ENCODE measurements around the gene RAB4B. TPM values are rescaled to one million over a fixed set of nuclear protein-coding genes. Genes with fewer than 3 reads are reported as not detected.

RAB4B gene
- total and polyA plus RNA-seq, 10 donors = 36.8 to 95.3 (median 58.8) TPM

DNA sequence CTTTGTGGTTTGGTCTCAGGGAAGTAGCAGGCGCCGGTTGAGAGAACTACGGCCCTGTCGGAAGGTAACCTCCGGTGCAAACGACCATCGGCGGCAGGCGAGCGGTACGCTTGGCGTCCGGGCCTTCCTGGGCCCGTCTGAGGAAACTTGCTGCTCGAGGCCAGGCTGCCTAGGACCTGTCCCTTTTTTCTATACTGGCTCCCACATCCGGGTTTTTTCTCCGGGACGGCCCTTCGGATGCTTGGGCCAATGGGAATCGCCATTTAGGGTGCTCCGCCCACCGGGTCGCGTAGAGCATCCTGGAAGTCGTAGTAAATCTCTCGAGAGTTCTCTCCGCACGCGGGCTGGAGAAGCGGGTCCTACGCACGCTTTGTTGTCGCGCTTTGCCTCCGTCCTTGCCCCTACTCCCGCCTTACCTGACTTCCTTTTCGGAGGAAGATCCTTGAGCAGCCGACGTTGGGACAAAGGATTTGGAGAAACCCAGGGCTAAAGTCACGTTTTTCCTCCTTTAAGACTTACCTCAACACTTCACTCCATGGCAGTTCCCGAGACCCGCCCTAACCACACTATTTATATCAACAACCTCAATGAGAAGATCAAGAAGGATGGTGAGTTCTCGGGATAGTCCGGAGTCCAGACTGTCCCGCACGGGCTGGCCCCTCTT lies 27.0 kb upstream of the RAB4B start, which contains the start of gene SNRPA:
SNRPA (plus strand) TSS at position 330 of the 664 bp plus-strand sequence; CDS start at position 536, 206 bp downstream.
- Histone ChIP-seq H3K27ac (peak within 1 kb of the TSS; percentile 93 to 97 (median 96)), H3K4me1 (peaks cover 40 to 77% (median 60%) of the 10 kb centered on the region in 6 donors), H3K9me3 (no peaks in the 10 kb centered on the region), H3K36me3 (peaks cover 0 to 21% (median 5%) of the 10 kb centered on the region in 6 donors), H3K27me3 (replicated peaks in 1 of 7) (no peaks in the 10 kb centered on the region), H3K4me3 (peak within 1 kb of the TSS; percentile 60 to 93 (median 74))
- WGBS, 5 donors = 0 to 1% (median 0%) methylated on average over 46 of the region's 46 CpGs
- DNase-seq = peak; percentile 96
- intact Hi-C loops (cut with DNase I; ENCODE audit: low total_unique reads) = loop anchor here (10.0 kb wide), 1 partner anchor 54 kb away; no protein-coding TSS in a partner anchor
- TF ChIP-seq, protein P1, sequence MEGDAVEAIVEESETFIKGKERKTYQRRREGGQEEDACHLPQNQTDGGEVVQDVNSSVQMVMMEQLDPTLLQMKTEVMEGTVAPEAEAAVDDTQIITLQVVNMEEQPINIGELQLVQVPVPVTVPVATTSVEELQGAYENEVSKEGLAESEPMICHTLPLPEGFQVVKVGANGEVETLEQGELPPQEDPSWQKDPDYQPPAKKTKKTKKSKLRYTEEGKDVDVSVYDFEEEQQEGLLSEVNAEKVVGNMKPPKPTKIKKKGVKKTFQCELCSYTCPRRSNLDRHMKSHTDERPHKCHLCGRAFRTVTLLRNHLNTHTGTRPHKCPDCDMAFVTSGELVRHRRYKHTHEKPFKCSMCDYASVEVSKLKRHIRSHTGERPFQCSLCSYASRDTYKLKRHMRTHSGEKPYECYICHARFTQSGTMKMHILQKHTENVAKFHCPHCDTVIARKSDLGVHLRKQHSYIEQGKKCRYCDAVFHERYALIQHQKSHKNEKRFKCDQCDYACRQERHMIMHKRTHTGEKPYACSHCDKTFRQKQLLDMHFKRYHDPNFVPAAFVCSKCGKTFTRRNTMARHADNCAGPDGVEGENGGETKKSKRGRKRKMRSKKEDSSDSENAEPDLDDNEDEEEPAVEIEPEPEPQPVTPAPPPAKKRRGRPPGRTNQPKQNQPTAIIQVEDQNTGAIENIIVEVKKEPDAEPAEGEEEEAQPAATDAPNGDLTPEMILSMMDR (IDR thresholded peaks at IDR 0.05 in 8 of 11, conservative IDR thresholded peaks at IDR 0.05 in 3 of 11) = peak in 1 of 11 experiments; percentile 11
- TF ChIP-seq POLR2AphosphoS5 (IDR thresholded peaks at IDR 0.05) (peak; percentile 93 to 98 (median 97)), POLR2A (IDR thresholded peaks at IDR 0.05) (peak; percentile 52 to 86 (median 66))

- peak overlapping the region; percentile 90 to 97 (median 96) for H3K27ac ChIP-seq
- 38 to 60% (median 42%) methylated on average over 12 of the region's 12 CpGs for WGBS, 5 donors
- no peak for TF ChIP-seq POLR2AphosphoS5 (IDR thresholded peaks at IDR 0.05)
- TF ChIP-seq, protein P1 (IDR thresholded peaks at IDR 0.05 in 8 of 11, conservative IDR thresholded peaks at IDR 0.05 in 3 of 11) = no peak
- no peak for DNase-seq
- peaks cover 0 to 35% (median 11%) of the 10 kb centered on the region in 6 donors for H3K36me3 ChIP-seq
- no peaks in the 10 kb centered on the region for H3K27me3 ChIP-seq (replicated peaks in 1 of 7)
- peaks cover 52 to 88% (median 72%) of the 10 kb centered on the region in 6 donors for H3K4me1 ChIP-seq
- intact Hi-C loops (cut with DNase I; ENCODE audit: low total_unique reads) = loop anchor here (10.0 kb wide), 1 partner anchor 52 kb away; no protein-coding TSS in a partner anchor
- H3K9me3 ChIP-seq = no peaks in the 10 kb centered on the region
- peak overlapping the region; percentile 60 to 93 (median 74) for H3K4me3 ChIP-seq
These were observed 25.7 kb upstream of the RAB4B start for GRCh38 chr19:40752257-40752781.

DNA sequence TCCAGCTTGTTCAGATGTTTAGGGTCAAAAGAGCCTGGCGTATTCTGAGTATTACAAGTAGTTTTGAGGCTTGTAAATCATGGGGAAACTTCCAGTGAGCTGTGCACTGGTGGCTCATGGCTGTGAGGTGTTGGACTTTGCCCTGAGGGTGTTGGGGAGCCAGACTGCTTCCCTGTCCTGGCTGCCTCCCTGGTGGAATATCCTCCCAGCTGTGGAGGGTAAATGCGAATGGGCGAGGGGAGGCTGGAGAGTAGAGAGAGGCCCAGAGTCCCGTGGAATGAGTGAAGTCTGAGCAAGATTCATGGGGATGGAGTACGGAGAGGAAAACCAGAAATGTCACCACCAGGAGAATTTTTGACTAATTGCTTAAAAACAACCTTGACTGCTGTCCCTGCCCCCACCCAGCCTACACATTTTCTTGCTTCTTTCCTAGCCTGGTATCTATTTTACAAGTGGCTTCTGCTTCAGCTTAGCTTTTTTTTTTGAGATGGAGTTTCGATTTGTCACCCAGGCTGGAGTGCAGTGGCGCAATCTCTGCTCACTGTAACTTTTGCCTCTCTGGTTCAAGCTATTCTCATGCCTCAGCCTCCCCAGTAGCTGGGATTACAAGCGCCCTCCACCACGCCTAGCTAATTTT lies 23.3 kb upstream of the RAB4B start:
- no peak for DNase-seq
- intact Hi-C loops (cut with DNase I; ENCODE audit: low total_unique reads) = loop anchor here (10.0 kb wide), 1 partner anchor 50 kb away; no protein-coding TSS in a partner anchor
- H3K4me3 ChIP-seq = peak overlapping the region in 7 of 8 donors; percentile 0 to 93 (median 21)
- peaks cover 47 to 88% (median 62%) of the 10 kb centered on the region in 6 donors for H3K4me1 ChIP-seq
- TF ChIP-seq POLR2A (IDR thresholded peaks at IDR 0.05) = no peak
- TF ChIP-seq POLR2AphosphoS5 (IDR thresholded peaks at IDR 0.05) = peak in 1 of 3 donors; percentile 8
- H3K27me3 ChIP-seq (replicated peaks in 1 of 7) = no peaks in the 10 kb centered on the region
- H3K9me3 ChIP-seq = no peaks in the 10 kb centered on the region
- 39 to 61% (median 57%) methylated on average over 9 of the region's 9 CpGs for WGBS, 5 donors
- peak overlapping the region; percentile 58 to 97 (median 80) for H3K27ac ChIP-seq
- H3K36me3 ChIP-seq = peaks cover 0 to 59% (median 35%) of the 10 kb centered on the region in 6 donors

GRCh38 chr19:40755248-40755624 lies 22.8 kb upstream of the RAB4B start:
- H3K4me3 ChIP-seq = peak overlapping the region in 5 of 8 donors; percentile 14 to 93 (median 22)
- 62 to 84% (median 67%) methylated on average over 3 of the region's 3 CpGs for WGBS, 5 donors
- no peaks in the 10 kb centered on the region for H3K27me3 ChIP-seq (replicated peaks in 1 of 7)
- peaks cover 0 to 64% (median 40%) of the 10 kb centered on the region in 6 donors for H3K36me3 ChIP-seq
- no peak for DNase-seq
- H3K4me1 ChIP-seq = peaks cover 47 to 89% (median 61%) of the 10 kb centered on the region in 6 donors
- intact Hi-C loops (cut with DNase I; ENCODE audit: low total_unique reads) = loop anchor here (10.0 kb wide), 1 partner anchor 50 kb away; no protein-coding TSS in a partner anchor
- TF ChIP-seq, protein P1 (IDR thresholded peaks at IDR 0.05 in 8 of 11, conservative IDR thresholded peaks at IDR 0.05 in 3 of 11) = no peak
- TF ChIP-seq POLR2A (IDR thresholded peaks at IDR 0.05) (no peak), POLR2AphosphoS5 (IDR thresholded peaks at IDR 0.05) (no peak)
- H3K27ac ChIP-seq = peak overlapping the region in 7 of 8 donors; percentile 58 to 97 (median 82)
- H3K9me3 ChIP-seq = no peaks in the 10 kb centered on the region
